GOT3 (cell line): ENCODE data around the gene ZBED4.

Experiments used
- DNase-seq: peaks from one replicate; lab custom pipeline; 2025; ENCODE audit warnings: mixed read lengths; lab: John Stamatoyannopoulos, UW

The ZBED4 gene

DNA sequence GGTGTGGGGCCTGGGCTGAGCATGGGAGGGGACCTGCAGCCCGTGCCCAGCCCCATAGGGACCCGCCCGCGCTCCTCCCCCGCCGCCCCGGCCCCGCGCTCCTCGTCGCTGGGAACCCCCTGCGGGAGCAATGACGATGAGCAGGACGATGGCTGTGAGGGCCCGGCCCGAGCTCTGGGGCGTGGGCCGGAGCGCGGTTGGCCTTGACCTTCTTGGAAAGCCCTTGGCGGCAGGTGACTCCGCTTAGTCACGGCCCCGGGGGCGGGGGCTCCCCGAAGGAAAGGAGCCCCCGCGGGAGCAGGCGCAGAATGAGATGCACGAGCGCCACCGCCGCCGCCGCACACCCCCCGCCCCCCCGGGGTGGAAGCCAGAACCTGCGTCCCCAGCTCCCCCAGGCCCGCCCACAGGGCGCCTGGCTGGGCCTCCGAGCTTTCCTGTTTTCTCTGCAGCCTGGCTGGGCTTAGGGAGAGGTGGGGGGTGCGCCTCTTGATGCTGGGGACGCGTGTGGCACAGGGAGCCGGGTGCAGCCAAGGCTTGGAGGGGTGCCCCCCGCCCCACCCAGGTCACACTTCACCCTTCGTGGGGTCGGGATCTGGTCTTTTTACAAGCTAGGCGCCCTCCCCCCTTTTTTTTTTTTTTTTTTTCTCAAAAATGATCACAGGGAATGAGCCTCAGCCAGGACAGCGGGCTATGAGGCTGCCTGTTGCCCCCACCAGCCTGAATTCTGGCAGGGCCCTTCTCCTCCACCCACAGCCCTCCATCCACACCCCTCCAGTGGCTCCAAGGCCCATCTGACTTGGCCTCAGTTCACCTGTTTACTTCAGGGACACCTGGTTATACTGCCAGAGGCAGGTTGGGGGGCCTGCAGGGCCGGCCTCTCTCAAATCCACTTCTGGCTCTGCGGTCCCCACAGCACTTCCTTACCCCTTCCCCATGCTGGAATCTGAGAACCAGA lies 82.7 kb downstream of the ZBED4 start:
- peak; percentile 38 for DNase-seq

DNA sequence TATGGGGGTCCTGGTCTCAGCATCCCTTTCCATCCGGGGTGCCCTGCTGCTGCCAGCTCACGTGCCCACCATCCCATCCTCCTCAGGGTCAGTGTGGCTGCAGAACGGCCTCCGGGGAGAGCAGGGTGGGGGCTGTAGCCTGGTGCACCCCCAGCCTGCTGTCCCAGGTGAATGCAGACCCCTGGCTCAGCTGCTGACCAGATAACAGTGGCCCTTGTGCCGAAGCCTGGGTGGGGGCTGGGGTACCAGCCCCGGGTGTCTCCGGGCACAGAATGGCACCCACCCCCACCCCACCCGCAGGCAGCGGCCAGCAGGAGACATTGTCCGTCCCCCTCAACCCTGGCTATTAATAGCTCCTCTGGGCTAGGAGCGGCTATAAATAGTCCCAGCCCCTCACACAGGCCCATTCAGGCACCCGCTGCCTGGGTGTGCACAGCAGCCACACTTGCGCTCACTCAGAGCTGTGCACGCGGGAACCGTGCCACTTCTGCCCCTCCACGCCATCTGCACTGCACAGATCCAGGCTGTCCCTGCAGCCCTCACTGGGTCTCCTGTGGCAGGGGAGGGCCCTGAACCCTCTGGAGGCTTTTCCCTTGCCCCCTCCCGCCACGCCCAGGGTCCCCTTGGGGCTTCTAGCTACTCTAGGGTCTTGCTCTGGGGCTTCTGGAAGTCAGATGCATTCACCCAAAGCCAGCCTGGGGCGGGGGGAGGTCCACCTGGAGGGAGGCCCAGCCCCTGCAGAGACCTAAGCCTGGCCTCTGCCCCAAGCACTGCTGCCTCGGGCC lies 83.5 kb downstream of the ZBED4 start:
- no peak for DNase-seq

DNA sequence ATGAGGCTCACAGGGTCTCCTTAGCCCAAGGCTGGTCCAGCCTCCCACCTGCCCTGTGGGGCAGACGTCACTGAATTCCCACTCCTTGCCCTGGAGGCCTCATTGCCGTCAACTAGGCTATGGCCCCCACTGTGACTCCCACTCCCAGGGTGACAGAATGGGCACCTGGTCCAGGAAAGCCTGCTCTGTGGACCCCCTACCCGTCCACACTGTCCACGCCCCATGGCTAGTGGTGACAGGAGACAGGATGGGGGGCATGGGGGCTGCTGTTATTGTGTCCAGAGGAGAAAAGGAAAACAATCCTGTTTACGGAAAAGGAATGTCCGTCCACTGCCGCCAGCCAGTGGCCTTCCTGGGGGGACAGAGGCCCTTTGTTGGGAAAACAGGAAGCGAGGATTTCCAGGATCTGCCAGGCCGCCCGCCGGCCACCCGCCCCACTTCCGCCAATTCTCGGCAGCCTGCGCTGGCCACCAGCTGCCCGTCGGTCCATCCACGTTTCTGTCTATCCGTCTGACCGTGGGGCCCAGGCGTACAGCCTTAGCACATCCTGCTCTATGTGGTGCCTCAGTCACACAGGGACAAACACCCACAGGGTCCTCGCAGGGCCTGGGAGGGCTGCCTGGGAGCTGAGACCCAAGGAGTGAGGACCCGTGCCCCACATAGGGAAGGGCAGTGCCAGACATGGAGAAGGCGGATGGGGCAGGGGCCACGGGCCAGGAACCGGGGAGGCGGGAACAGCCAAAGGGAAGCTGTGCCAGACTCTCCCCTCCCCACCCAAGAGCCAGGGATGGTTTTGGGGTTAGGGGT lies 84.3 kb downstream of the ZBED4 start:
- no peak for DNase-seq

DNA sequence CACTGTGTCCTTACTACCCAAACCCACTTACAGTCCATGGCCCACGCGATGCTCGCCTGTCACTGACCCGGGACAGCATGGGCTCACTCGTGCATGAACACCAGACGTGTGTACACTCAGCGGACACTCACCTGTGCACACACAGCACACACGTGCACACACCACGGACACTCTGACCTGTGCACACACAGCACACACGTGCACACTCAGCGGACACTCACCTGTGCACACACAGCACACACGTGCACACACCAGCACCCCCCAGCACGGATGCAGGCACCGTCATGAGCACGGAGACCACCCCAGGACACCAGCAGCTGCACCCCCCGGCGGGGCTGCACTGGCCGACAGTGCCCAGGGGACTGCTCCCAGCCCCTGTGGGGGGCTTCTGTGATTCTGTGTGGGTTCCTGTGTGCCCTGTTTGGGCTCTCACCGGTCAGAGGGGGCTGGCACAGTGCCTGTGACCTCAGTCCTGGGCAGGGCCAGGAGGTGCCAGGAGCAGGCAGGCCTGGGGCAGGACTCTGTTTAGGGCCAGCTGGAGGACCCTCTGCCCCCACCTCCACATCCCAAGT lies 85.0 kb downstream of the ZBED4 start:
- DNase-seq, result no peak
